Stomach smooth muscle (tissue), 2 donors: ENCODE data around the gene RHOV.

Experiments used
- H3K27ac ChIP-seq: one replicate; pipeline ENCODE4 v1.7.0; 2013; ENCODE audit warnings: mild to moderate bottlenecking, low read length, inconsistent platforms
- H3K27me3 ChIP-seq, 2 donors: one replicate each; pipeline ENCODE4 v1.7.0; 2013; ENCODE audit warnings: low read length in 2 of 2; ENCODE audit not compliant: insufficient read depth in 2 of 2, control insufficient read depth in 1 of 2
- H3K36me3 ChIP-seq, 2 donors: one replicate each; pipeline ENCODE4 v1.7.0; 2013; ENCODE audit warnings: low read length in 2 of 2; ENCODE audit not compliant: control insufficient read depth in 2 of 2, insufficient read depth in 2 of 2
- H3K4me1 ChIP-seq: one replicate; pipeline ENCODE4 v1.7.0; 2013; ENCODE audit warnings: low read length; ENCODE audit not compliant: control insufficient read depth, insufficient read depth
- H3K4me3 ChIP-seq, 2 donors: one replicate each; pipeline ENCODE4 v1.7.0; 2013; ENCODE audit warnings: low read length in 2 of 2
- H3K9ac ChIP-seq, 2 donors: one replicate each; pipeline ENCODE4 v1.7.0; 2013; ENCODE audit warnings: low read length in 2 of 2, mild to moderate bottlenecking in 1 of 2
- H3K9me3 ChIP-seq, 2 donors: one replicate each; pipeline ENCODE4 v1.7.0; 2013; ENCODE audit warnings: low read length in 2 of 2; ENCODE audit not compliant: control insufficient read depth in 2 of 2
- donor health status: healthy.
- donor health status: Pancreatic carcinoma.

RHOV gene

DNA sequence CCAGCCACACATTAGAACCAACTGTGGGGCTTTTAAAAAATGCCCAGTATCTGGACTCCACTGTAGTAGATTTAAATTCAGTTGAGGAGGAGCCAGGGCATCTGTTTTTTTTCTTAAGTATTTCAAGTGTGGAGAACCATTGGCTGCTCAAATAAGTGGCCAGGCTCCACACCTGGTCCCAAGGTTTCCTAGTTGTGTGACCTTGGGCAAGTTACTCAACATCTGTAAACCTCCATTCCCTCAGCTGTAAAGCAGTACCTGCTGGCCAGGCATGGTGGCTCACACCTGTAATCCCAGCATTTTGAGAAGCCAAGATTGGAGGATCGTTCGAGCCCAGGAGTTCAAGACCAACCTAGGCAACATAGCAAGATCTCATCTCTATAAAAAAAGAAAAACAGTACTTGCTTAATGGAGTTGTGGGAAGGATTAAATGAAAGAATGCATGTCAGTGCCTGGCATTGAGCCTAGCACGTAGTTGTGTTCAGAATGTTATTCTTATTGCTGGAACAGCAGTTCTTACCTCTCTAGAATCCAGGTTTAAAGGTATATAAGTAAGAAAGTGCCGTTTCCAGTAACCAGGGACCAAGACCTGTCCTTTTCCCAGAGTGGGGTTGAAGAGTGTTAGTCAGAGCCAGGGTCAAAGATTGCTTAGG is 47.5 kb downstream of the RHOV start:
- Histone ChIP-seq H3K9me3 (no peaks in the 10 kb centered on the region), H3K36me3 (no peaks in the 10 kb centered on the region), H3K4me3 (no peak overlapping the region), H3K9ac (no peak overlapping the region), H3K27ac (no peak overlapping the region), H3K4me1 (no peaks in the 10 kb centered on the region), H3K27me3 (peaks cover 0 to 2% of the 10 kb centered on the region in 2 donors)

GRCh38 chr15:40825661-40826422 is 48.2 kb downstream of the RHOV start:
- H3K27ac ChIP-seq, result no peak overlapping the region
- no peaks in the 10 kb centered on the region for H3K36me3 ChIP-seq
- H3K27me3 ChIP-seq, result peaks cover 0 to 2% of the 10 kb centered on the region in 2 donors
- no peaks in the 10 kb centered on the region for H3K9me3 ChIP-seq
- no peaks in the 10 kb centered on the region for H3K4me1 ChIP-seq
- no peak overlapping the region for H3K4me3 ChIP-seq
- no peak overlapping the region for H3K9ac ChIP-seq

DNA sequence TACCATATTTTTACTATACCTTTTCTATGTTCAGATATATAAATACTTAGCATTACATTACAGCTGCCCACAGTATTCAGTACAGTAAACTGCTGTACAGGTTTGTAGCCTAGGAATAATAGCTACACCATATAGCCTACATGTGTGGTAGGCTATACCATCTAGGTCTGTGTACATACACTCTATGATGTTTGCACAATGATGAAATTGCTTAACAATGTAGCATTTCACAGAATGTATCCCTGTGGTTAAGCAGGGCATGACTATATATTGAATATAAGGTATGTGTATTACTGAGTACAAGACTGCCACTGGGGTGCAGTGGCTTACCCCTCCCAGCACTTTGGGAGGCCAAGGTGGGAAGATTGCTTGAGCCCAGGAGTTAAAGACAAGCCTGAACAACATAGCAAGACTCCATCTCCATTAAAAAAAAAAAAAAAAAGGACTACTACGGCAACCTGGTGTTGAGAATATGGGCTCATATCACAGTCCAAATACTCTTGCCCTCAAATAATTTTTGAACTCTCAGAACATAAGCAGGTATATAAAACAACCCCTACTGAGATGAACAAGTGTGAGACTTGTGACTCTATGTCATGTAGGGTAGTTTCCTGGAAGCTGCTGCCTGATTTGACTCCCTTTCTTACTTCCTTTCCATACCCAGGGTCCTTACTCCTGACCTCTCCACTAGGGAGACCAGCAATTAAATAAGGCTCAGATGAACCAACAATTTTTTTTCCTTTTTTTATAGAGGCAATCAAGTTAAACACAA is 50.3 kb downstream of the RHOV start:
- no peaks in the 10 kb centered on the region for H3K36me3 ChIP-seq
- peaks cover 0 to 2% of the 10 kb centered on the region in 2 donors for H3K27me3 ChIP-seq
- no peak overlapping the region for H3K27ac ChIP-seq
- no peak overlapping the region for H3K4me3 ChIP-seq
- H3K9ac ChIP-seq, result no peak overlapping the region
- H3K4me1 ChIP-seq, result no peaks in the 10 kb centered on the region
- no peaks in the 10 kb centered on the region for H3K9me3 ChIP-seq
